ENCODE results near the gene ANGPTL2.
"Not testable (repeated sequence)": the region's sequence is repeated elsewhere in the genome, so short reads cannot be mapped to it uniquely, and the experiment has no call there.

The ANGPTL2 gene, protein sequence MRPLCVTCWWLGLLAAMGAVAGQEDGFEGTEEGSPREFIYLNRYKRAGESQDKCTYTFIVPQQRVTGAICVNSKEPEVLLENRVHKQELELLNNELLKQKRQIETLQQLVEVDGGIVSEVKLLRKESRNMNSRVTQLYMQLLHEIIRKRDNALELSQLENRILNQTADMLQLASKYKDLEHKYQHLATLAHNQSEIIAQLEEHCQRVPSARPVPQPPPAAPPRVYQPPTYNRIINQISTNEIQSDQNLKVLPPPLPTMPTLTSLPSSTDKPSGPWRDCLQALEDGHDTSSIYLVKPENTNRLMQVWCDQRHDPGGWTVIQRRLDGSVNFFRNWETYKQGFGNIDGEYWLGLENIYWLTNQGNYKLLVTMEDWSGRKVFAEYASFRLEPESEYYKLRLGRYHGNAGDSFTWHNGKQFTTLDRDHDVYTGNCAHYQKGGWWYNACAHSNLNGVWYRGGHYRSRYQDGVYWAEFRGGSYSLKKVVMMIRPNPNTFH

DNA sequence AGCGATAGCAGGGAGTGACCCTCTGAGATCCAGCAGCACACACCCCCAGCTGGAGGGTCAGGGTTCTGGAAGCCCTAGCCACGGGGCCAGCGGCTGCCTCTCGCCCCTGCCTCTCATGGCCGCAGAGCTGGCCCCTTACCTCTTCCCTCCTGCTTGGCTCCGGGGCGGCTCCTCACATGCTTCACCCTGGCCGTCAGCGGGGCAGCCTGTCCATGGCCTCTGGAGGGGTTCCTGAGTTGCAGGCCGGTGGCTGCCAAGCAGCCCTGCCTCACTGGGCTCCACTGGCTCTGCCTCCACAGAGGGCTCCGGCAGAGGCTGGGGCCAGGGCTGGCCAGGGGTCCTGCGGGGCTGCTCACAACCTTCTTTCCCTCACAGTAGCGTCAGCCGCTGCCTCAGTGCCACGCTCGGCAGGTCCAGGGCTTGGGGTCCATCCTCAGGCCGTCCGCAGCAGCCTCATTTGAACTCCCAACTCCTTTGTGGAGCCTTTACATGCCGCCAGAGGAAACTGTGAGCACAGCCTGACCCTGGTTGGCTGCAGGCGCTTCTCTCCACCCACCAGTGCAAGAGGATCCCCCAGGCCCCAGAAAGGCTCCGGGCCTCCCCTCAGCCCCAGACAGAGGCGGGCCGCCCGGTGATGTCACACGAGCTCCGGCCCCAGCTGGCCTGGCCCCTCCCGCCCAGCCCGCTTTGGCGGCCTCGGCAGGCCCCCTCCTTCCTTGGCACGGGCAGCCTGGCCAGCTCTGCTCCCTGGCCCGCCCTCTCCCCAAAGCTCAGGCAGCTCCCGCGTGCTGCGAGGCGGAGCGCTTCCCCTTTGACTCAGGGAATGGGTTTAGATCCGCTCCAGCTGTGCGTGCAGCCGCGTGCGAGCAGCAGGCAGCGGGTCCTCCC lies at the start of gene ANGPTL2:
ANGPTL2 (minus strand) TSS at position 460 of the 888 bp plus-strand sequence. CDS start 13,904 bp downstream, outside the sequence.
- DNase-seq = peak; percentile 87

DNA sequence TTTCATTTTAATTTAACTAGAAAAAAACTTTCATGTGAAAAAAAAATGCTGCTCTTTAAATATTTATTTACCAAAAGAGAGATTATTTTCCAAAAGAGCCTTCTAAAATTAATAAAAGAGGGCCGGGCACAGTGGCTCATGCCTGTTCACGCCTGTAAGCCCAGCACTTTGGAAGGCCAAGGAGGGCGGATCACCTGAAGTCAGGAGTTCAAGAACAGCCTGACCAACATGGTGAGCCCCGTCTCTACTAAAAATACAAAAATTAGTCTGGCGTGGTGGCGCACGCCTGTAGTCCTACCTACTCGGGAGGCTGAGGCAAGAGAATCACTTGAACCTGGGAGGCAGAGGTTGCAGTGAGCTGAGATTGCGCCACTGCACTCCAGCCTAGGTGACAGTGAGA lies 48.9 kb upstream of the ANGPTL2 start:
- not testable (repeated sequence) for DNase-seq

DNA sequence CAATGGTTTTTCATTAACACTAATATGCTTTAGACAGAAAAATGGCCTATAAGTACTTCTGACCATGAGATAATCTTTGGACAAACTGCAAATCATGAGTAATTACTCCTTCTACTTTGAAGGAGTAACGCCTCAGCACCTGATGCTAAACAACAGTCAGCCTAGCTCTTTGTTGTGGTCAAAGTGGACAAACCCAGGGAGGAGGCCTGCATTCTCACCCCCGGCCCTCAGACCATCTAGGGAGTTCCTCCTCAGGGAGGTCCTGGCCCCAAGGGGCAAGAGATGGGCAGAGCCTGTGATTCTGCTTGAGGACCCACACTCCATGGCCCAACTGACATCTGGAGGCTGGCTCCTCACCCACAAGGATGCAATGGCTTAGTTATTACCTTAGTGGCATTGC lies 48.2 kb upstream of the ANGPTL2 start:
- no peak for DNase-seq

DNA sequence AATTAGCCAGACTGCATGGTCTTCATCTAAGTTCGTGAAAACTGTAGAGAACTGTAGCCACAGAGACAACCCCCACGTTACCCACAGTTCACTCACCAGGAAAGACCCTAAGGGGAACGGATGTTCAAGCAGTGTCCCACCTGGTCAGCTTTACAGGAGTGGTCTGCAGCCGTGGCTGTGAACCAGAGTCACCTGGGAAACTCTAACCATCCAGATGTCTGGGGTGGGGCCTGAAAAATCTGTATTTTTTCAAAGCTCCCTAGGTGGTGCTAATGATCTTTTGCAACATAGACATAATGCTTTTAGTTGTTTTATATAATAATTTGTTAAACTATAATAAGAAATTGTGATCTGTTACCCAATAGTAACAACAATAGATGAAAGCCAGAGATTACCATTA lies 47.7 kb upstream of the ANGPTL2 start:
- no peak for DNase-seq

DNA sequence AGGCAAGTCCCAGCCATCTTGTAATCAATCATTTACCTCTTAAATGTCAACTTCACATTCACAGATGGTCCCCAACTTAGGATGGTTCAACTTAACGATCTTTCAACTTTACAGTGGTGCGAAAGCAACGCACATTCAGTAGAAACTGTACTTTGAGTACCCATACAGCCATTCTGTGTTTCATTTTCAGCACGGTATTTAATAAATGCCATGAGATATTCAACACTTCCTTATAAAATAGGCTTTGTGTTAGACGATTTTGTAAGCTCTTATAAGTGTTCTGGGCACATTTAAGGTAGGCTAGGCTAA lies 47.1 kb upstream of the ANGPTL2 start:
- no peak for DNase-seq

DNA sequence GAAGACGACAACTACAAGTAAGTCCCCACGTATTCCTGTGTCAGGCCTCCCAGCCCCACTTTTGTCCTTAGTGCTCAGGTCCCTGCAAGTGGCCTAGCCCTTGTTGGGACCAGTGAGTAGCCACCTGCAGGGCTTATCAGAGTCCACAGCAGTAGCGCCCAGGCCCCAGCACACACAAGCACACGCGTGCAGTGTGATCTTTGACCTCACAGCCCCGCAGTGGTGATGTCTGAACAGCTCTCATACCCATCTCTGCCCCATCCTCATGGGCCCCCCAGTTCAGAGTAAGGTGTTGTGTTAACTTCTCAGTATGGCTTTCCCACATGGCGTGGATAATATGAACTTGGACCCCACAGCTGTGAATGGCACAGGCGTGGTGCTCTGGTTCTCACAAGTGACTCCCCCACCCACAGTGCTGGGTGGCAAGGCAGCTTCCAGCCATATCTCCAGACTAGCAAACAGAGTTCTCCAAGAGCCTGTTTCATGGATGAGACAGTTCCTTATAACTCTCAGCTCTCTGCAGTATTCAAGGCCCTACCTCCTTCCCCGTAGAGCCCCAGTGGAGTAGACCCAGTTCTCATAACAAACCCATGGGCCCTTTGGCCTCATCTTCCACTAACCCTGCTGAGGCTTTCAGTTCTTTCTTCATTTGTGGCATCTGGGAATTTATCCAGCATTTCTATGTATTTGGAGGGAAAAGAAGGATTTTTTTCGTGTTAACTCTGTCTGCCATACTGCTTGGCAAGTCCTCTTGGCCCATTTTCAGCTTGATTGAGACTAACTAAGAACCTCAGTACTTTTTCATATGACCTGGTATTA lies 46.5 kb upstream of the ANGPTL2 start:
- no peak for DNase-seq

DNA sequence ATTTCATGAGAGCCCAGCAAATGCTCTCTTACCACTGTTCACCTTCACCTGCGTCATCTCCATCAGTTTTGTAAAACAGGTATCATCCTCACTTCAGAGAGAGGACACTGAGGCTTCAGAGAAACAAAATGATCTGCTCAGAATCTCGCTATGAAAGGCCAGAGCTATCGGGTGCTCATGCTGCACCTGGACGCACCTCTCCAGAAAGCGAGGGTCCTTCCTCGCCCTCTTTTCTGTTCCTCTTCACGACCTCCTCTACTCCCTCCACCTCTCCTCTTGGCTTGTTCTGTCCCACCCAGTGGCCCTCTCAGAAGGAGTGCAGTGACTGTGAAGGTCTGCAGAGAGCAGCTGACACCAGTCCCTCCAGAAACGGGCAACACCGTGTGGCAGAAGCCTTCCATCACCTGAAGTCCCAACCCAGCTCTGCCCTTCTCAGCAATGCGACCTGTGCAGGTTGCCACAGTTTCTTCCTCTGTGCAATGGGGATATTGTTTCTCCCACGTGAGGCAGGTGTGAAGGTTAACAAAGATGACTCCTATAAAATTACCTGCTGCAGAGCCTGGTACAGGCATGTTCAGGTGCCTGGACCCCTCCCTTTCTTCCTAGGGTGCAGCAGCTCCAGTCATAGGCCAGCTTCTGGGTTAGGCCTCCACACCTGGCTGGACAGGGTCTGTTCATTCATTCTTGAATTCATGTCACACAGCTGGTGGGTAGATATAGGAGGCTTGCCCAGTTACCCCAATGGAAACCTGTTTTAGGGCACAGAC lies 45.3 kb upstream of the ANGPTL2 start:
- DNase-seq = no peak

DNA sequence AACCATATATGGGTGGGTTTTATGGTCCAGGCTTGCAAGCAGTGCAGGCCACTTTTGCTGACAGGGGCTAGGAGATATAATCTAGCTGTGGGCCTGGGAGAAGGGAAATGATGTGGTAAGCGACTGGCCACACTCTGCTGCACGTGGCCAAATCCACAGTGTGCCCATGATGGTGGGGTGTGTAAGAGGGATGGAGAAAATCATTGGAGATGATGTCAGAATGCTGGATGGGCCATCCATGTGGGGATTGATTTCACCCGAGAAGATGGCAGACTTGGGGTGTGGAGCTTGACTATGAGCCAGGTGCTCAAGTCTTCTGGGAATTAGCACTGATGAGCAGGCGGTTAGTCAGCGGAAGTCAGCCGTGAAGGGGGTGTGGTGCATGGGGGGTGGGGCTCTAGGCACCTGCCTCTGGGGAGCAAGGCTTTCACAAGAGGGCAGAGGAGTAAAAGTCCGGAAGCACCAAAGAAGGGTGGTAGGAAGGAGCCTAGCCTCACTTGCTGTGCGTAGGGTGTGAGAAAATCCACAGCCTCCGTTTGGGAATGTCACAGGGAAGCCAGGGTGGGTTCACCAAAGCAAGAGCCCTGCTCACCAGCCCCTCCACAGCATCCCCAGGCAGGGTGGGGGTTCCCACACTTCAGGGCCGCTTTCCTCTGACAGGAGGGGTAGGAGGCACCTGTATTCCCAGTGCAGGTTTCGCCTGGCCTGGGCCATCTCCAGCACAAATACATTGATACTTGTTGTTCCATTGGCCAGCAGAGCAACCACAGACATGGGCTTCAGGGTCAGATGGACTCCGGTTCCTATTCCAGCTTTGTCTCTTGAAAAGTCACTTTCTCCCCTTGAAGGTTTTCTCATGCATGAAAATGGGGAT lies 44.5 kb upstream of the ANGPTL2 start:
- DNase-seq = peak; percentile 39

DNA sequence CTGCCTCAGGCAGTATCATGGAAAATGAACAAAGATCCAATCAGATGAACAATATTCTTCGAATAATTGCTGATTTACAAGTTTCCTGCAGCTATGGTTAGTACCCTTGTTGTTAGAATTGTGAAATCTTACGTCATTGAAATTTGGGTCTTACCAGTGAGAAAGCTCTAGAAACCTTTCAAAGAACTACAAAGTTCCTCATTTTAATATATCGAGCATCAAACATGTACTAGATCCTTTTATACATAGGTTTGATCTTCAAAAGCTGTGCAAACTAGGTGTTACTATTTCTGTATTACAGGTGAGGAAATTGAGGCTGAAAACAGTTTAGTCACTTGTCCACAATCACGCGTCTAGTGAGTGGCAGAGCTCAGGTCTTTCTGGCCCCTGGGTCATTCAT lies 43.7 kb upstream of the ANGPTL2 start:
- no peak for DNase-seq

DNA sequence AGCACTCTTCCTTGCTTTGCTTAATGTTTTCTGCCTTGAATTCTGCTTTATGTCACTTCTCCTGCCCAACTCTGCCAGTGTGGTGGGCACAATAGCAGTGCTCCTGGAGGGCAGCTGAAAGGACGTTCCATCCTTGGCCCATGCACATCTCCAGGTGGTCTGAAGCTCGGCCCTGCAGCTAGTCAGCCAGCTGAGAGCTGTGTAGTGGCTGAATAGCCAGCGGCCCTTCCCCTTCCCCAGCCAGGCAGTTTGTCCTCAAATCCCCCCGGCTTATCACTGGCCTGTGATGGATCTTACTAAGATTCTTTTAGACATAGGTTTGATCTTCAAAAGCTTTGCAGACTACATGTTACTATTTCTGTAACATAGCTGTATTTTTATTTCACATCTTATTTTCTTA lies 42.7 kb upstream of the ANGPTL2 start:
- no peak for DNase-seq

DNA sequence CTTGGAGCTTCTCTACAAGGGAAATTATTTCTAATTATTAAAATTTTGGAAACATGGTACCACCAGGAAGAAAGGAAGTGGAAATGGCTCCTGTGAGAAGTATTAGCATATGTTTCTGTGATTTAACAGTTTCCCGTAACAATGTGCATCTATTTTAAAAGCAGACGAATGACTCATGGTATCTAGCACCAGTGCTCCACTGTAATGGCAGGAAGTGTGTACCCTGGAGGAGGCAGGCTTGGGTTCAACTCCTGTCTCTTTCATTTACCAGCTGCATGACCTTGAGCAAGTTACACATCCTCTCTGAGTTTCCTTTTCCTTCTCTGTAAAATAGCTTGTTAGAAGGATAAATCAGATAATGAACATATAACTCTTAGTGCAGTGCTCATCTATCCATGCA lies 41.0 kb upstream of the ANGPTL2 start:
- no peak for DNase-seq

DNA sequence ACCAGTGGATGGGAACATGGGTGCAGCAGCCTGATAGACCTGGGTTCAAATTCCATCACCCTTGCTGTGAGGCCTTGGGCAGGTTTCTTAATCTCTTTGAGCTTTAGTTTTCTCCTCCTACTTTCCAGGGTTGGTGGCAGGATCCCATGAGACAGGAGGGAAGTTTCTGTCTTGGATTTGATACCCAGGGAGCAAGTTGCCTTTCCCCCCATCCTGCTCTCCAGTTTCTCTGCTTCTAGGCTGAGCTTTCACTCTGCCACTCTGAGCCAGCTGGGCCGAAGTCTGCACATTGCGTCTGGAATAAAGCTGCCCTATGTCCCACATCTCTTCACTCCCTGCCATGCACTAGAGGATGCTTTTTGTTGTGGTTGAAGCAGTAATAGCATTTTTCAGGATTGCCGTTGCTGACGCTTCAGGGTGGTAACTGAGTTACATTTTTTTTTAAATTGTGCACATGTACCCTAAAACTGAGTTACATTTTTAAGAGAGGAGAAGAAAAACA lies 40.5 kb upstream of the ANGPTL2 start:
- no peak for DNase-seq

DNA sequence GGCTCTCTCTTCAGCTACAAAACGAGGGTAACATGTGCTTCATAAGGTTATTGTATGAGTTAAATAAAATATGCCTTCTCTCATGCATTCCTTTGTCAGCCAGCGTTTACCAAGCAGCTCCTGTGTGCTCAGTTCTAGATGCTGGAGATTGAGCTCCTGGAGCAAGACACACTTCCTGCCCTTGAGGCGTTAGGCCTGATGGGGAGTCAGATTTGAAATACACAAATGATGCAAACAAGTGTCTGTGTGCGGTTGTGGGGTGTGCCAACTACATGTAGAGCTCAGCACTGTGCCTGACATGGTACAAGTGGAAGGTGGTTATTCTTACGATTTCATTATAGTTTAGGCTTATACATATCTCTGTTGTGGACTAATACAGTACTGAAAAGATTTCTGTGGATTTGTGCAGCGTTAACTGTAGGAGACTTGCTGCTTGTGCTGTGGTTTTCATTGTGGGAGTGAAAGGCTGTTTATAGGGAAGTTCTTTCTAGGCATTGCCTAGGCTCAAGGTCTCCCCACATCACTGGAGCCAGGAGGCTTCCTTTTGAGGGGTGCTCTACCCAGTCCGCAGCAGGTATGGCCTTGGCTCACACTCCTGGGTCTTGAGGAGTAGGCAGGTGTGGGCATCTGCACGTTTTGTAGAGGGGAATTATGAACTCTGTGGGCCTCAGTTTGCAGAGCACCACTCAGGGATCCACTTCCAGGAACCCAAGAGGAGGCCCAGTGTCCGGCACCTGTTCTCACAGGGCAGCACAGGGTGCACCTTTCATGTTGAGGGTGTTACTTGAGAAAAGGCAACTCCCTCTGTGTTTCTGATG lies 39.8 kb upstream of the ANGPTL2 start:
- DNase-seq = no peak

DNA sequence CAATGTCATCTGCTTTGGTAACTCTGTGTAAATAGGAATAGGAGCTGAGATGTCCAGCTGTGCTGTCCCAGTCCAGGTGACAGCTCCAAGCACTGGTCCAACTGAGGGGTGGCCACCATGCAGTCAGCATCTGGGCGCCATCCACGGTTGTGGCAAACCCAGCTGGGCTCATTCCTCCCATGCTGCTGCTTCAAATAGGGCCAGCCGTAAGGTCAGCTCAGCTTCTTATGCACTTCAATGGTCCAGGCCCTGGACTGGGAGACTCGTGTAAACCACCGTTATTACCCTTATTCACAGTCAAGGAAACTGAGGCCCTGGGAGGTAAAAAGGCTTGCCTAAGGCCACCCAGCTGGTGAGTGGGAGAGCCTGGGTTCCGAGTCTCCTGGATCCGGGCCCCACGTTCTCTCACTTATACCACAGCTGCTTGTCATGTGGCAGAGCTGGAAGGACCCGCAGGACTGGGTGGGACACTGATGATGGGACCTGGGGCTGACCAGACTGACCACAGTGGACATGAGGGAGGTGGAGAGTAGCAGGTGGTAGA lies 38.7 kb upstream of the ANGPTL2 start:
- DNase-seq = no peak

DNA sequence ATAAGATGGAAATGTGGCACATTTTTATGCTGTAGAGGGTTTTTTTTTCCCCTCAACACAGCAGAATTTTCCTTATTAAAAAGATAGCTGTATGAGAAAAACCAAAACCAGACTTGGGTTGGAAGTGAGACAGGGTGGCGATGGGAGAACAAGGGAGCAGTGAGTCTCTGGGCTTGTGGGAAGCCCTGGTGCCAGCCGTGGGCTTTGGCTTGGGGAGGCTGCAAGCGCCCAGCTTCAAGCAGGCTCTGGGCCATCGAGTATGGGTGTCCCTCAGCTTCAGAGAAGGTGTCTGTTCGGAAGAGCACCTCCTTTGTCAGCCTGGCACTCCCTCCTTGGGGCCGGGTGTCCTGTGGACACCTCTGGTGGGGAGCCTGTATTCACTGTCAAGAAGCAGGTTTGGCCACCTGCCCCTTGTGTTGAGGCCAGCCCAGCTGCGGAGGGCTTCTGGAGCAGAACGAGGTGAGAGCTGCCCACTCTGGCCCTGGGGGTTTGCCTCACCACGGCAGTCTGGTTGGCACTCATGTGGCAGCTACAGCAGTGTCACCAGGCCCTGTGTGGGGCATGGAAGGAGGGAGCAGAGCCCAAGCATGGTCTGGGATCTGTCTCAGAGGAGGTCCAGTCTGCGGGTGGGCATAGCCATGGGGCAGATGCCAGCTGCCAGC lies 37.6 kb upstream of the ANGPTL2 start:
- DNase-seq = no peak

DNA sequence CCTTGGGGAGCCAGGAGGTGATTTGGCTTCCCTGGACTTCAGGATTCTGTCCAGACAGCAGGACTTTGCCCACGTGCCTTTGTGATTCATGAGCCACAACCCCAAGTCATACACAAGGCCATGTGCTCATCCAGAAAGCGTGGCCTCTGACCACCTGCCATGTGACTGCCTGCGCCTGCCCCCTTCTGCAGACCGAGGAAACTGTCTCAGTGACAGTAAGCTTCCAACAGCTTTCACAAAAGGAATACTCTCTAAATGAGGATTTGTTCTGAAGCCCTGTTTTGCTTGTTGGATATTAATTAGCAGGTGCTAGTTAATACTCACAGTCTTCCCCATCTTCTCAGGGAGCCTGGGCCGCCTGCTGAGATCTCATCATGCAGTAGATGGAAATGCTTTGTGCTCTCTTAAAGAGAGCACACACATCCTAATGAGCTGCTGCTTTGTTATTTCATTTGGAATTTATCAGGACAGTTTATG lies 36.9 kb upstream of the ANGPTL2 start:
- DNase-seq = no peak

DNA sequence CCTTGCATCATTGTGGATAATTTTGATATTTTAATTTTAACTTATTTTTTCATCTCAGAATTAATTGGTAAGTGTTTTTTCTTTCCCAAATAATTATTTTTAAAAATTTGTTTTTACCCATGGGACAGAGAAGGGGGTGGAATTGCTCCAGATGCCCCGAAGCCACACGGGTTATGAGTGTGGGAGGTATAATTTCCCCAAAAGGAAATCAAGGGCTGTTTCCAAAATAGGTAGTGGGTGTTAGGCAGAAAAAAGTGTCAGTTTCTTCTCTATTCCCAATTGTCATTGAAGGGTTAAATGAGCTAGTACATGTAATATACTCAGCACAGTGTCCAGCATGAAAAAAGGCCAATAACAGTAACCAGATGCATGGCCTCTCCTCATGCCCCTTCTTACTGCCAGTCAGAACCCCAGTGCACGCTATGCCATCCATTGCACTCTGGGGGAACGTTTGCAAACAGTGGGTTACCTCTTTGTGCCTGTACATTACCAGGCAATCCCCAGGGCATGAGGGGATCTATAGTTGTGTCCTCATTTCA lies 36.4 kb upstream of the ANGPTL2 start:
- DNase-seq = no peak

DNA sequence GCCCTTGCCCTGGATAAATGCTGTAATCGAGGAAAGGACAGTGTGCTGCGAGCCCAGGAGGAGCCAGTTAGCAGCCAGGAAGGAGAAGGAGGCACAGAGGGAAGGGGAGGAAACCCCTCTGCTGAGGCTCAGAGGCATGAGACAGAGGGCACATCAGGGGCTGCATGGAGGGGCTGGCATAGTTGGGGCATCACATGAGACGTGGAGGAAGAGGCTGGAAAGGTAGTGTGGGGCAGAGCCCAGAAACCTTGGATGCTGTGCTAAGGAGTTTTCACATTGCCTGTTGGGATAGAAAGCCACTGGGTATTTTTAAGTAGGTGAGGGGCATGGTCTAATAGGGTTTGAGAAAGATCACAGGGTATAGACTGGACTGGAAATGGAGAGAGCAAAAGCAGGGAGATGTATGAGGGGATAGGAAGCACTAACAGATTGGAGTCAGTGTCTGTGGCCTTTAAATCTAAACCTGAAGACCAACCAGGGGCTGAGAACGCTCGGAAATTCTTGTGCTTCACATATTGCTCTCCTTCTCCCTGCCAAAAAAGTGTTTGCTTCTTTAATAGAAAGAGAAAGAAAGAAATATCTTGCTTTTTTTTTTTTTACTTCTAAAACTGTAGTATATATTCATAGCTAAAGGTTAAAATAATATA lies 33.0 kb upstream of the ANGPTL2 start:
- DNase-seq = no peak
